NCI-H1417 treated with DMSO at 0.1 percent for 48 hours (cell line): ENCODE data around the gene UTRN.

ENCODE experiments used
- DNase-seq: peaks from one replicate; lab custom pipeline; 2025; lab: John Stamatoyannopoulos, UW

The UTRN gene

DNA sequence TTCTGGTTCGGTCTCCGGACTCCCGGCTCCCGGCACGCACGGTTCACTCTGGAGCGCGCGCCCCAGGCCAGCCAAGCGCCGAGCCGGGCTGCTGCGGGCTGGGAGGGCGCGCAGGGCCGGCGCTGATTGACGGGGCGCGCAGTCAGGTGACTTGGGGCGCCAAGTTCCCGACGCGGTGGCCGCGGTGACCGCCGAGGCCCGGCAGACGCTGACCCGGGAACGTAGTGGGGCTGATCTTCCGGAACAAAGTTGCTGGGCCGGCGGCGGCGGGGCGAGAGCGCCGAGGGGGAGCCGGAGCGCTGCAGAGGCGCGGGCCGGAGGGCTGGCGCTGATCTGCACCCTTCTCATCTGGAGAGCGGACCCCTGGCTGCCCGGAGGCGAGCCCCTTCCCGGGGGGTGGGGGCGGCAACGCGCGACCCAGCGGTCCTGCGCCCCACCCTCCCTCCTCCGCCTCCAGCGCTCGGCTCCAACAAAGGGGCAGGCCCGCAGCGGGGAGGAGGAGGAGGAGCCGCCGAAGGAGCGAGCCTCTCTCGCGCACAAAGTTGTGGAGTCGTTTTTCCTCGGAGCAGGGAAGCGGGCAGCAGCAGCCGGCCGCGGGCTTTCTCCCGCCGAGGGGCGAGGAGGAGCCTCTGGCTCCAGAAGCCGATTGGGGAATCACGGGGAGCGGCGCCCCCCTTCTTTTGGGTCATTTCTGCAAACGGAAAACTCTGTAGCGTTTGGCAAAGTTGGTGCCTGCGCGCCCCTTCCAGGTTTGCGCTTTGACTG, at the start of gene UTRN:
Gene UTRN (plus strand): TSS at position 553 of the 765 bp plus-strand sequence. CDS start 6,494 bp downstream, outside the sequence.
- DNase-seq = no peak

- DNase-seq = no peak
These were observed 40.4 kb upstream of the UTRN start for GRCh38 chr6:144244688-144245087.

GRCh38 chr6:144246988-144247387, 38.1 kb upstream of the UTRN start:
- DNase-seq = no peak

GRCh38 chr6:144248003-144248402, 37.1 kb upstream of the UTRN start:
- no peak for DNase-seq

DNA sequence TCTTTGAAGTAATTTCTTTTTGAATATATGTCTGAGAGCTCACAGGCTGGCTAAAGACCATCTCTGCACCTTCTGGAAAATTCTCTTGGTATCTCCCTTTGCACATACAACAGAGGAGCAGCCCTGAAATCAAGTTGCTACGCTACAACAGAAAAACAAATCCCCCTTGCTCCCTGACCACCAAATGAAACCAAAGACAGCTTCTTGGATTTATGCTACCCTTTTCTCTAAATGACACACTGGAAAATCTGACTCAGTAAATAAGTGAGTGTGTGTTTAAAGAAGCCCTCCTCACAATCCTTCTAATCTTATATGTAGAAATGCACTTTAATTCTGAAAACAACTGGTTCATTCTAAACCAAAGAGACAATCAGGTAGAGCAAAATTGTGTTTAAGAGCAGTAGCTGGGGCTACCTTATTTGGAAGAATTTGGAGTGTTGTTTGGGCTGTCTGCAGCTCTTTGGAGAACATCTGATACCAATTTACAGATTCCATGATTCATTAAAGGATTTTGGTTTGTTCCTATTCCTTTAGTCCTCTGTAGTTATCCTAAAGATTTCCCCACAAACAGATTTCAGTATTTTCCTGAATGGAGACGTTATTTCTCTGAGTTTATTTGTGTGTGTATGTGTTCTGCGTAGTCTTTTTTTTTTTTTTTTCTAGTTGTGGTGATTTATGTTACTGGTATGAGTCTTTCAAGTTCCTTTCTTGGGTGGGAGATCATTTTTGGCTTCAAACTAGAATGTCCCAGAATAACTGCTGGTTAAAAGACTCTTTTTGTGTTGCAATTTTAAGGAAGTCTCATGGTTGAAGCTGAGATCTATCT, 36.4 kb upstream of the UTRN start:
- DNase-seq = no peak

DNA sequence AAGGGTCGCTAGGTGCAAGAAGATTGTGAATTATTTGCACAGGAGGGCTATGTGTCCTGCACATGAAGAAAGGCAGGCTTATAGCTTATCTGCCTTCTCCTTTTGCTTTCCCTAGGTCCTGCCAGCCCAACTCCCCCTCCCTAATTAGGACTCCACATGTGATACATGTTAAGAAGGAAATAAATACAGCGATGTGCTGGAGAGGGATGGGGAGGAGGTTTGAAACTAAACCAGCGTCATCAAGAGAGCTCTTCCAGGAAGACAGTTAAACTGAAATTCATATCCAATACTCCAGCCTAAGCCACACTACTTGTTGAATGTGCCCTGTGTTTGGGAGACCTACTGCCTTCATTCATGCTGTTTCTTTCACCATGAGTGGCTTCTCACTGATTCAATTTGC, 34.9 kb upstream of the UTRN start:
- no peak for DNase-seq

- no peak for DNase-seq
These were observed 32.9 kb upstream of the UTRN start for GRCh38 chr6:144252259-144252658.

DNA sequence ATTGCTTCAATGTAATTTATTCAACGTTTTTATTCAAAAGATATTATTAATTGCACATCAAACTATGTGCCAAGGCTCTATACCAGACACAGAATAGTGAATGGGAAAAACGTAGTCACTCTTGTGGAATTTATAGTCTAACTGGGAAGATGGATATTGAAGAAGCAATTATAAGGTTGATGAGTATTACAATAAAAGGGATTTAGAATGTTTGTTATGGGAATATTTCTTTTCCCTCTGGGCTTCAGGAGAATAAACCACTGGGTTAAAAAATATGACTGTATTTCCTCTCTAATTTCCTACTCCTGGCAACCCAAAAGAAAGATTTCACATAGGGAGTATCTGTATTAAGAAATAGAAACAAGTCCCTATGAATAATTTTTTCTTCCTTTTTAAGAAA, 25.1 kb upstream of the UTRN start:
- no peak for DNase-seq

DNA sequence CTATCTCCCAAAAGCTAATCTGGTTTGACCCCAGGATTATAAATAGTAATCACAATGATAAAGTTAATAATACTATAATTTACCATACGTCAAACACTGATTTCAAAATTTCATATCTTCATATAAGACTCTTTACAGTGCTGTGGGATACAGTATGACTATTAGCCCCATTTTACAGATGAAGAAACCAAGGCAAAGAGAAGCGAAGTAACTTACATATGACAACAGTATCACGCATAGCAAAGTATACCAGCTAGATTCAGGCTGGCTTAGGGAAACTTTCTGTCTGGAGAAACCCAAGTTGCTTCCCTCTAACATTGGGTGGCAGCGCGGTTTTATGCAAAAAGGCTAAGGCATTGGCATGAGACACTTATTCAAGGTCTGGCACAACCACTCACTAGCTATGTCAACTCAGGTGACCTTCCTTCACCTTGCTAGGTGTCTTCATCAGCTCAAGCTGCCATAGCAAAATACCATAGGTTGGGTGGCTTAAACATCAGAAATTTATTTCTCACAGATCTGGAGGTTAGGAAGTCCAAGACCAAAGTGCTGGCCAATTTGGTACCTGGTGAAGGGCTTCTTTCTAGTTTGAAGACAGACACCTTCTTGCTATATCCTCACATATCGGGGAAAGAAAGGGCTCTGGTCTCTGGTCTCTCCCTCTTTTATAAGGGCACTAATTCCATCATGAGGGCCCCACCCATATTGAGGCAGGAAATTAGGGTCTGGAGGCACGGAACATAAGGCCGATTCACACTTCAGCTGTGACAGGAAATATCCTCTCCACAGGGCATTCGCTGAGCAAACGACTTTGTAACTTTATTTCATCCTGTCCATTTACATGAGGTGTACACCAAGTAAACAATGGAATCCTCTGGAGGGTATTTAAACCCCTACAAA, 22.4 kb upstream of the UTRN start:
- no peak for DNase-seq

DNA sequence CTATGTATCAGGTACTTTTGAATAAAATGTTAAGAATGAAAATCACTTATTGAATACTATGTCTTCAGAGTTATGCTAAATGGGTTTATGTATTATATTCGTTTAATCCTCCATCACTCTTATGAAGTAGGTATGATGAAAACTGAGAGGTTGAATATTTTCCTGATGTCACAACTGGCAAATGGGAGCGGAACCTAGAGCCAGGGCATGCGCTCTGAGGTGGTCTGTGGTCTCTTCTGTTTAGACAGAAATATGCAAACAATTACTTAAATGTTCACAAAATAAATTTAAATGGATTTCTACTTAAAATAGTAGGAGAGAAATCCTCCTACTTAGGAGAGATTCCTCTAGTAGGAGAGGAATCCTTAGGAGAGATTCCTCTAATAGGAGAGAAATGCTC, 21.3 kb upstream of the UTRN start:
- DNase-seq = no peak

DNA sequence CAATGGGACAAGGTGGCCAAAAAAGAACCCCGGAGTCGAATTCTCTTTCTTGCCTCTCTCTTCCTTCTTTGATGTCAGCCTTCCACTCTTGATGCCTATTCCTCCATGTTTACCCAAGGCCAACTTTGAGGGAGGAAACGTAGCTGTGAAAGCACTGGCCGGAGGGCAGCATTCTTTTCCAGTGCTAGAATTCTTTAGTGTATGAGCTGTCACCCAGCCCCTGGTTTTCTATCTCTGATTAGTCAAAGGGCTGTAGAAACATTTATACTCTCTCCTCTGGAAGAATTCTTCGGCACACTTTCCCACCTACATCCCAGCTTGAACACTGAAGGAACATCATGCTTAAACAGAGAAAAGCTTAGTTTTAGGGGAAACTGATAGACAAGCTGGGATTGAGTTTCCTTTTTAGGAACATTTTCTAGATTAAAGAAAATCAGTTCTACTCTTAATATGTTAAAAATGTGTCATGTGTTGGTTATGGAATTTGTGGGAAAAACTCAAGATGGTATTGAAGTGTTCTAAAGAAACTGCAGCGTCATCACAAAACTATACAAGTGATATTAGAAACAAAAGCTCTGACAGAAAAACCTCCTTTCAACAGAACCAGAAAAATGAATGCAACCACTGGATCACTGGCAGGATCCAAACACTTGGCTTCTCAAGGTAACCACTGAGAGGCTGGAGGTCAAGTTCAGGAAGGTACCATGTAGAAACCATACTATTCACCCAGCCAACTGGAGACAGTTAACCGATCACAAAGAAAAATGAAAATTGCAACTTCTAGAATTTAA, 20.7 kb upstream of the UTRN start:
- DNase-seq = no peak

DNA sequence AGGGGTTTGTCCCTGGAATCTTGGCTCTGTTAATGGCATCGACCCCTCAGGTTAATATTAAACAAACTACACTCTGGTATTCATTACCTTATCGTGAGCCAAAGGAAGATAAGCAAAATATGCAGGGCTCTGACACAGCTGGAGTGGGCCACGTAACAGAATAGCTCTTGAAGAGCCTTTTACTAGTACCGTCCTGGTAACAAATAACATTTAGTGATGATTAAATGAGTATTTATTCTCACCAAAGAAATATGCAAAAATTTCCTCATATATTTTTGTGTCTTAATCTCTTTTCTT, 20.1 kb upstream of the UTRN start:
- no peak for DNase-seq

DNA sequence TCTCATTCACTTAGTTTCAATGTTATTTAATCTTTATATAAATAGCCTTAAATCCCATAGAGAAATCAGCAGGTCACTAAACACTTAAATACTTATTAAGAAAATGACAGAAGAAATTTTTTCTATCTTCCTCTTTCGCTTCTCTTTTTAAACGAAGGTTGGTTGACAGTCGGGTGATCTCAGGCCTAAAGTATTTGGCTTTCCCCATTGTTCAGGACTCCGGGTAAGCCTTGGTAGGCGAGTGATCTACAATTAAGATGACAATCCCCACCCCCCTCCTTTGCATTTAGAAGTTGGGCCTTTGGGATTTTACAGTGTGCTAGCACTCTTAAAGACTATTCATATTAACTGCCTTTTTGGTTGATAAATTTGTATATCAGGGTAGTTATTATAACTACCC, 19.7 kb upstream of the UTRN start:
- DNase-seq = no peak

DNA sequence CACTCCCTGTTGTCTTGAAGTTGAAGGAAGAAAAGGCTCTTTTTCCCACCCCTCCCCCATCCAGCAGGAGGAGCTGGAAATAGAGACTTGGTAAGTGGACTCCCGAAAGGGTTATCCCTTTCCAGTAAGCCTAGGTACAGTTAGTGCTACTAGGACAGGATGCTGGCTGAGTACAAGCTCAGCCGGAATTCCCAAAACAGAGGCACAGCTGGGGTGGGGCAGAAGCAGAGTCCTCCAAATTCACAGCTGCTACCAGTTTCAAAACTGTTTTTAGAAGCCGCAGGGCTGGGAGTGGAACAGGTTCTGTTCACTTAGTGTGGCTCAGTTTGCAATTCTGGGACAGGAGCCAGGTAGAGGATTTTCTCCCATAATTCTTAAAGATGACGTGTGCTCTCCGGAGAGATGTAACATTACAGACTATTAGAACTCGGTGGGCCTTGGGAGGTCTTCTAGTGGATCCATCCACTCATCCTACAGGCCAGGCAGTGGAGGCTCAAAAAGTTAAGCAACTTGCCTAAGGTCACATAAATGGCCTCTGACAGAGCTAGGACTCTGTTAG, 19.0 kb upstream of the UTRN start:
- DNase-seq = no peak

GRCh38 chr6:144268794-144269349, 16.3 kb upstream of the UTRN start:
- no peak for DNase-seq

DNA sequence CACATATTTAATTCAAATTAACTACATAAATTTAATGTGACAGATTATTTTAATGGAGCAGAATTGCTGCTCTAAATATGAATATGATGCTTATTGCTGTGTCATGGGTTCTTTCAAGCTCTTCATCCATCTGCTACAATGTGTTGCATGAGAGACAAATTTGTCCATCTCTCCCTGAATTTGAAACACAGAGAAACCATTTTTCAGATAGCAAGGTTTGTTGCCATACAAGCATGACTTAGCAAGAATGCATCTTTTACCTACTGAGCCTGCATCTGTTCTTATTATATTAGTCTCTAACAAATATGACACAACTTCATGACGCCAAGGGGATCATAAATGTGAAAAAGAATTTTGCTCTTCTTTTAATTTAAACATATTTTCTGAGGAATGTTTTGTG, 8.0 kb upstream of the UTRN start:
- no peak for DNase-seq

- DNase-seq = no peak
These were observed 7.4 kb upstream of the UTRN start for GRCh38 chr6:144277605-144278227.

GRCh38 chr6:144278659-144279314, 6.3 kb upstream of the UTRN start:
- DNase-seq = no peak

GRCh38 chr6:144279484-144280150, 5.5 kb upstream of the UTRN start:
- DNase-seq = no peak
